ENCODE measurements around the gene UNC5C.

UNC5C gene

GRCh38 chr4:95546221-95546620 lies 2.6 kb downstream of the UNC5C start:
- no peak for DNase-seq

DNA sequence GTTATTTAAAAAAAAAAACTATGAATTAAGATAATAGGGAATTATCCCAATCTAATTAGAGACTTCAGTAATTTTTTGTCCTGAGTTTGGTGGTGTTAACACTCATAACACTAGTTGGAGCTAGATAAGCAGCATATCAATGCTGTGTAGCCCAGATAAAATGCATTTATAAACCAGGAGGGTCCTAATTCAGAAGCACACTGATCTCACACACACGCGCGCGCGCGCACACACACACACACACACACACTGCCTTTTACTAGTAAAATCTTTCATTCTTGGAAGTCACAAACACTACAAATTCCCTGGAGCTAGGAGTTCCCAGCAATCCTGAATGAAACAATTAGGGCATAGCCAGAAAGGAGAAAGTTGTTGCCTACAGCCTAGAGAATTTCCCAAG lies 3.2 kb downstream of the UNC5C start:
- no peak for DNase-seq

GRCh38 chr4:95544113-95545103 lies 4.4 kb downstream of the UNC5C start:
- no peak for DNase-seq

DNA sequence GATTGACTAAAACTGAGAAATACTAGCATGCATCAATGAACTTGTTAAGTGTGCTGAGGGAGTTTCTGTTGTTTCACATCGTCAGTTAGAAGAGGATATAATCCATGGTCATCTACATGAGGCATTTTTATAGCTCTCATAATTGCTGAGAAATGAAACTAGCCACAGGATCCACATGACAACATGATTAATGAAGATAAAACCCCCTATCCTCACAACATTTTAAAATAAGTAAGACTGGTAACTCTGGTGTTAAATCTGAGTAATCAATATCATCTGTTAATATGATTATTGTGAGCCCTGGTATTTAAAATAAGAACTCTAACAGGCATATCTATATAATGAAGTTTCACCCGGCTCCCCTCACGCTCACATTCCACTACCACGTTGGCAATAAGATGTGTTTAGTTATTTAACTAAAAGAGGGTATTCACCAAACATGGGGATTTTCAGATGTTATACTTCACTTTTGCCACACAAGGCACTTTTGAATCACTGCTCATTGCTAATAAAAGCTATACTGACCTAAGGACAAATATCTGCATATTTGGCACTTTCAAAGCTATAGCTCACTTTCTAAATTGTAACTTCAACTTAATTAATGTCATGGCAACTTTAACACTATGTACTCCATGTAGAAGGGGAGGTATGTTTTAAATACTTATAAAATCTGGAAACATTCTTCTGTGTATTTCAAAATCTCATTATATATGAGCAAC lies 6.7 kb downstream of the UNC5C start:
- no peak for DNase-seq

DNA sequence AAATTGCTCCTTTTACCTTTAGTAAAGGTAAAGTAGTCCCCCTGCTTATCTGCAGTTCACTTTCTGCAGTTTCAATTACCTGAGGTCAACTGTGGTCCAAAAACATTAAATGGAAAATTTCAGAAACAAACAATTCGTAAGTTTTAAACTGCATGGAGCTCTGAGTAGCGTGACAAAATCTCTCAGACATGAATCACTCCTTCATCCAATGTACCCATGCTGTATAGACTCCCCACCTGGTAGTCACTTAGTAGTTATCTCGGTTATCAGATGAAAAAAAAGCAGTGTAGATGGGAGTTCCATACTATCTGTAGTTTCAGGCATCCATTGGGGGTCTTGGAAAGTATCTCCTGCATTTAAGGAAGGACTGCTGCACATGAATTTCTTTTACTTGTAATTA lies 7.7 kb downstream of the UNC5C start:
- no peak for DNase-seq

- no peak for DNase-seq
These were observed 8.5 kb downstream of the UNC5C start for GRCh38 chr4:95540227-95540626.

GRCh38 chr4:95539106-95539505 lies 9.7 kb downstream of the UNC5C start:
- no peak for DNase-seq

GRCh38 chr4:95537863-95538488 lies 10.8 kb downstream of the UNC5C start:
- no peak for DNase-seq

DNA sequence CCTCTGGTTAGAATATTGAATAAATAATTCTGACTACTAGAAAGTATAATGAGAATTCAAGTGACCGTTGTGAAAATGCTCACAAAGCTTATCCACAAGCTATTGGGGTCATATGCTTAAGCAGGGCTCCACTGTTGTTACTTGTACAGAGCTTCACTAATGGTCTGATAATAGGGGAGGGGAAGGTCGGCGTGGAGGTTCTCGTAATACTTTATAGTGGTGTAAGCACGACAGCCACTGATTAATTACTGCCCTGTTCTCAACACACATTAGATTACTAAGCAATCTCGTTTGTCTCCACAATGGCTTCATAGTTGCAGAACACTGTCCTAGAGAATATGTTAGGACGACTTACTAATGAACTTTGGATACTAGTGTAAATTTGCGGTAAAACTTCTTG lies 11.6 kb downstream of the UNC5C start:
- no peak for DNase-seq

- DNase-seq = no peak
These were observed 12.1 kb downstream of the UNC5C start for GRCh38 chr4:95536650-95537049.

DNA sequence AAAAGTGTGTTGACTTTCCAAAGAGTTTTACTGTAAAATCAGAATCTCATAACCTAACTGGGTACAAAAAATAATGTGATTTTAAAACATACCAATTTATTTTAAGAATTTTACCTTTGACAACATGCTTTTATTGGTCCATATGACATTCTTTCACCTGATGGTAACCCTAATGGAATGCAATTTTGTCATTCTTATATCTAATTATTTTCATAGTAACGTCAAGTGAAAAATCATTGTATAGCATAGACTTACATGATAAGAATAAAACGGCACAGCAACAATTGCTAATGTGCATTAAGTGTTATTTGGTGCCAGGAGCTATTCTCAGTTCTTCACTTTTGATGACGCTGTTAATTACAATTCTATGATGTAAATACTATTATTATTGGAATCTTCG lies 13.6 kb downstream of the UNC5C start:
- no peak for DNase-seq

- DNase-seq = no peak
These were observed 14.7 kb downstream of the UNC5C start for GRCh38 chr4:95534032-95534431.

- no peak for DNase-seq
These were observed 15.5 kb downstream of the UNC5C start for GRCh38 chr4:95533254-95533653.

GRCh38 chr4:95532305-95532704 lies 16.5 kb downstream of the UNC5C start:
- no peak for DNase-seq

- no peak for DNase-seq
These were observed 17.6 kb downstream of the UNC5C start for GRCh38 chr4:95531141-95531540.

- no peak for DNase-seq
These were observed 18.8 kb downstream of the UNC5C start for GRCh38 chr4:95529946-95530345.

DNA sequence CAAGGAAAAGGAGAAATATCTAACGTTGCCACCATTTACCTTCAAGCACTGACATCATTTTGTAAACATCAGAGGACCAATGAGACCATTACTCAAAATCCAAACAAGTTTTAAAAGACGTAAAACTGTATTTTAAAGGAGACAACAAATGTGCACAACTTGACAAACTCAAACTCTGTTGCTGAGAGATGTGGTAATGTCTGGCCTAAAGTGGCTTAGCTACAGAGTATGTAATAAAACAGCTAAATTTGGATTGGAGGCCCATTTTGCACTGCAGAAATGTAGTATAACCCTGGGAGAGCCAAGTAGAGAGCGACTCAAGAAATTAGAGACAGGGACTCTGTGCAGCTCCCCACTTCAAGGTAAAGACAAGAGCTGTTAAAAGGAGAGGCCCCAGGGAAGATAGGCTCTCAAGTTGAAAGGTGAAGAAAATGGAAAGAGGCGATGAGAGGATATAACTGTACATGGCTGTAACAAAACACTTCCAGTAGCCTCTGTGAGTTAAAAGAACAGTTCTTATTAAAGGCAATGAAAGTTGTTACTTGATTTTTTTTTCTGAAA lies 20.3 kb downstream of the UNC5C start:
- no peak for DNase-seq

- no peak for DNase-seq
These were observed 22.7 kb downstream of the UNC5C start for GRCh38 chr4:95526075-95526474.

GRCh38 chr4:95524729-95525128 lies 24.0 kb downstream of the UNC5C start:
- DNase-seq = no peak

DNA sequence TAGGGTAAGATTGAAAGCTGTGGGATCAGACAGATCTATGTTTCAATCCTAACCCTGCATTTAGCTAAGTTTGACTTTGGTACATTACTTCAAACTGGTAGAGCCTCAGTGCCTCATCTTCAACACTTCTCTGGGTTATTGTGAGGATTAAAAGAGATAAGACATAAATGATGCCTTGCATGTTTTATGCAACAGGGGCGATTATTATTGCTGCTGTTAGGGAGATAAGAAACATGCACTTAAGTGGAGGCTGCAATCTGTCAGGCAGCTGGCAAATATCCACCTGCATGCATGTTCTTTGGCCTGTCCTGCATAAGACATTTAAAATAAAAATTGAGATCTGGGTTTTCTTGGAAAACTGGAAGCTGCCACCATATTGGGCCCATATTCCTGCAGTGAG lies 24.6 kb downstream of the UNC5C start:
- DNase-seq = no peak

GRCh38 chr4:95522682-95523530 lies 25.9 kb downstream of the UNC5C start:
- DNase-seq = no peak
